ENCODE measurements around the gene CWC15.
A peak's percentile ranks its signal among the peaks of the same experiment; 100 is the strongest.
"Not testable (repeated sequence)": the region's sequence is repeated elsewhere in the genome, so short reads cannot be mapped to it uniquely, and the experiment has no call there.

The CWC15 gene

DNA sequence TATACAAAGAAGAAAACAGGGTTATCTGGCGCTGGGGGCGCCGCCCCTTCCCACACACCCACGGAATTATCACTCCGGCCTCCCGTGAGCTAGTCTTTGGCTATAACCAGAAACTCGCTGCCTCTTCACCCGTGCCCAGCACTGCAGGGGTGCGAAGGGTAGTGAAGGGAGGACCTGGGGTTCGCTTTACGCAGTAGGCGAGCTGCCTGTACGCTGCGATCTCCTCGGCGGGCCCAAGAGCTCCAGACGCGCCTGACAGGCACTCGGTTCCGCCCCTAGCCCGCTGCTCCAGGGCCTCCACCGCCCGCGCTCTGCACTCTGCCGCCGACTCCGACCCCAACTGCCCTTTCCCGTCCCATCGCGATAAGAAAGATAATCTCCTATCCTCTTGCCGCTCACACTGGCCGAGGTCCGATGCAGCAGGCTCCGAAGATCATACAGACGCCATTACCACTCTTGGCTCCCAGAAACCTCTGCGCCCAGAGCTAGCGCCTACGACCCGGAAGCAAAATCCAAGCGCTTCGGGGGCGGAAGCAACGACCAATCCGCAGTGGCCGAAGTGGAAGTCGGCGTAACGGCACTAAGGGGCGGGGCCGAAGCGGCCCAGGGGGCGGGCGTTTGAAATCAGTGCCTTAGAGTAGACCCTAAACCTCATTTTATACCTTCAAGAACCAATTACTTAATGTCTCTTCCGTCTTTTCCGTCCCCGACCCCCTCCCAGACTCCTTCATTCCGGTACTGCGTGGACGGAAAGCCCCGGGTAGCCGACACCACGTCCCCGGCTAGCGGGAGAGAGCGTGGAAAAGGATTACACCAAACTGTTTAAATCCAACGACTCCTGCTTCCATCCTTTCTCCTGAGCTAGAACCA lies at the start of gene CWC15, which contains the start of gene KDM4D:
Gene CWC15, minus strand, starts transcription at position 458 of the 870 bp plus-strand sequence. CDS start 1,371 bp downstream, outside the sequence.
Gene KDM4D, plus strand, starts transcription at position 611 of the 870 bp plus-strand sequence. CDS start 23,664 bp downstream, outside the sequence.
- Histone ChIP-seq H3K27ac (ENCODE audit: low read depth, low read length) (peak within 1 kb of the TSS; percentile 84), H3K4me1 (ENCODE audit: control insufficient read depth, insufficient read depth, low read length) (peaks cover 7% of the 10 kb centered on the region), H3K4me3 (ENCODE audit: low read length) (peak within 1 kb of the TSS; percentile 85), H3K27me3 (ENCODE audit: control insufficient read depth, insufficient read depth, low read length) (no peaks in the 10 kb centered on the region), H3K36me3 (ENCODE audit: control insufficient read depth, insufficient read depth, low read length) (peaks cover 15% of the 10 kb centered on the region), H3K9ac (ENCODE audit: low read length) (peak within 1 kb of the TSS; percentile 84)

DNA sequence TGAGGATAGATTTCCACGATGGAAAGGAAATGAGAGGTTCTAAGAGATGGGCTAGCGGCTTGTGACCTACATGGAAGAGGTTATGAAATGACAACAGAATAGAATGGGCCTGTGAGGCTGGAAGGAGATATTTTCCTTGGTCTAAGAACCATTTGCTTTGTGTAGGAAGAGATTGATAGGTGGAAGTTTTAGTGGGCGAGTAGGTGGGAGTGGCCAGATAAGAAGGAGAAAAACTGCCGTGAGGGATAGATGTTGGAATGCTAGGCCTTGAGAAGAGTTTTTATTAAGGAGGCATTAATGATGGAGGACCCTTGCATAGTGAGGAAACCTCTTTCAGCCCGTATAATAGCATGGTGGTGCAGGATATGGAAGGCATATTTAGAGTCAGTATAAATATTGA lies 48.1 kb upstream of the CWC15 start:
- H3K27ac ChIP-seq (ENCODE audit: low read depth, low read length); H3K27me3 ChIP-seq (ENCODE audit: control insufficient read depth, insufficient read depth, low read length); H3K4me1 ChIP-seq (ENCODE audit: control insufficient read depth, insufficient read depth, low read length); H3K4me3 ChIP-seq (ENCODE audit: low read length); H3K9ac ChIP-seq (ENCODE audit: low read length); H3K36me3 ChIP-seq (ENCODE audit: control insufficient read depth, insufficient read depth, low read length): not testable (repeated sequence)

DNA sequence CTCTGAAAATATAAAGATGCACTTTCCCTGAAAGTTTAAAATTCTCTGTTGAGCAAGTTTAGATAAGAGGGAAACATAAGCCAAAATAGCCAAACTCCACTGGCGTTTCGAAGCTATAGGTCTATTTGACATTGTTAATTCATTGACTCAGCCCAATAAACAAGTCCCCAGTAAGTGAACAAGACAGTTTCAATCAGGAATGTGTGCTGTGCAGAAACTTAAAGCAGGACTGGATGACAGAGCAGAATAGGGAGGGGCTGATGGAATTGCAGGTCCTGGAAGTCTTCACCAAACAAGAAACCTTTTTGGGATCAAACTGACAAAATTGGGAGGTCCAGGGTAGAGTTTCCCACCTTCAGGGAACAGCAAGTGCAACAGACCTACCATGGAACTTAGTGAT lies 42.8 kb upstream of the CWC15 start:
- Histone ChIP-seq H3K4me1 (ENCODE audit: control insufficient read depth, insufficient read depth, low read length) (no peaks in the 10 kb centered on the region), H3K9ac (ENCODE audit: low read length) (no peak overlapping the region), H3K4me3 (ENCODE audit: low read length) (no peak overlapping the region), H3K36me3 (ENCODE audit: control insufficient read depth, insufficient read depth, low read length) (no peaks in the 10 kb centered on the region), H3K27ac (ENCODE audit: low read depth, low read length) (no peak overlapping the region), H3K27me3 (ENCODE audit: control insufficient read depth, insufficient read depth, low read length) (no peaks in the 10 kb centered on the region)

DNA sequence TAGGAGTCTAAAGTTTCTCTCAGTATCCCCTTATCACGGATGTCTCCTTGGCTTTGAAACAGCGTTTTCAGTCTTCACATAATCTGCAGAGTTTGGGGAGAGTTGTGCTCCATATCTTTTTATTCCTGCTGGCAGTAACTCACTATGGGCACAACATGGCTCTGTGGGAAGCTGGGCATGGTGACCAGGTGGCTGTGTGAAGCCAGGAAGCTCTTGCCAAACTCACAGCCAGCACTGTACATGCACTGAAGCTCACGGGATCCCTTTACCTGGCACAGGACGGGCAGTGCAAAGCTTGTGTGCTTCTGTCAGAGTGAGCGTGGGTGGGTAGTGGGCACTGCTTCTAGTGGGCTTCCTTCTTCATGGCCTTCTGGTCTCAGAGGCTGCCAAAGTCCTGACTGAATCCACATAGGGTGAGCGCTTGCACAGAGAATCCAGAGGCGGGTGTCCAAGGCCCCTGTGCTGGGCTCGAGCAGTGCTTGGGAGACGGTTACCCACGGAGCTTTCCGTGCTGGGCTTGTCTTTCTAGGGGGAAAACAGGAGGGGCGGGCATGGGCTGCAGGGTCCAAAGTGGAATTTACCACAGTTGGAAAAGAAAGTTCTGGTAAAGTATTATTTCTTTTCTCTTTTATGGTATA lies 40.9 kb upstream of the CWC15 start:
- Histone ChIP-seq H3K4me3 (ENCODE audit: low read length) (no peak overlapping the region), H3K9ac (ENCODE audit: low read length) (no peak overlapping the region), H3K36me3 (ENCODE audit: control insufficient read depth, insufficient read depth, low read length) (no peaks in the 10 kb centered on the region)

DNA sequence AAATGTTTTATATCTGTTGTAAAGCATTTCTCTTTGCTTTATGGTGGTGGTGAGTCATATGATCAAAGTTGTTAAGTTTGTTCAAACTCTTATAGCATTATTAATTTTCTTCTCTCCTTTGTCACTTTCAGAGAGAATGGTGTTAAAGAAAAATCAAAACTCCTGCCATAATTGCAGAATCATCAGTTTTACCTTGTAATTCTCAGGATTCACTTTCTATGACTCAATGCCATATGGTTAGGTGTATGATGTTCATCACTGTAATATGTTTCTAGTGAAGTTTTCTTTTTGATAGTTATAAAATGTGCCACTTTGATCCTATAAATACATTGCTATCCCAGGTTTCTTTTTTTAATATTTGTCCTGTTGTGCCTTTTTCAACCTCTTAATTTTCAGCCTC lies 38.0 kb upstream of the CWC15 start:
- H3K4me3 ChIP-seq (ENCODE audit: low read length): no peak overlapping the region
- H3K27me3 ChIP-seq (ENCODE audit: control insufficient read depth, insufficient read depth, low read length): no peaks in the 10 kb centered on the region
- H3K9ac ChIP-seq (ENCODE audit: low read length): no peak overlapping the region
- H3K36me3 ChIP-seq (ENCODE audit: control insufficient read depth, insufficient read depth, low read length): no peaks in the 10 kb centered on the region
- H3K27ac ChIP-seq (ENCODE audit: low read depth, low read length): no peak overlapping the region
- no peaks in the 10 kb centered on the region for H3K4me1 ChIP-seq (ENCODE audit: control insufficient read depth, insufficient read depth, low read length)

More for the DNA sequence above, 40.9 kb upstream of the CWC15 start:
- Histone ChIP-seq H3K27ac (ENCODE audit: low read depth, low read length) (no peak overlapping the region), H3K27me3 (ENCODE audit: control insufficient read depth, insufficient read depth, low read length) (no peaks in the 10 kb centered on the region), H3K4me1 (ENCODE audit: control insufficient read depth, insufficient read depth, low read length) (no peaks in the 10 kb centered on the region)

DNA sequence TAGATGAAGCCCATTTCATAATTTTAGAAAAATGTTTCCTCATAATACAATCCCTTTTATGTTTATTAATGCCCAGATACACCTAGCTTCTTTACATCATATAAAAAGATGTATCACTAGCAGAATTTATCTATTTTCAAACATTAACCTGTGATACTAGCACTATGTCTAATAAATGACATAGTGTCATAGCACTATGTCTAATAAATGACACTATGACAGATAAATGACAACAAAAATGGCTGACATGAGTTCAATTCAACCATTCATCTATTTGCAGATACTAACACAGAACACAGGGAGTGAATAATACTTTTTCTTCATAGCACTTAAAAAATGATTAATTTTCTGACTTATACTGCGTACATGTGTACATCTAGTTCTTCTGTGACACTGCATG lies 32.3 kb upstream of the CWC15 start:
- Histone ChIP-seq H3K4me1 (ENCODE audit: control insufficient read depth, insufficient read depth, low read length) (no peaks in the 10 kb centered on the region), H3K27me3 (ENCODE audit: control insufficient read depth, insufficient read depth, low read length) (no peaks in the 10 kb centered on the region), H3K36me3 (ENCODE audit: control insufficient read depth, insufficient read depth, low read length) (no peaks in the 10 kb centered on the region), H3K27ac (ENCODE audit: low read depth, low read length) (no peak overlapping the region), H3K9ac (ENCODE audit: low read length) (no peak overlapping the region), H3K4me3 (ENCODE audit: low read length) (no peak overlapping the region)

DNA sequence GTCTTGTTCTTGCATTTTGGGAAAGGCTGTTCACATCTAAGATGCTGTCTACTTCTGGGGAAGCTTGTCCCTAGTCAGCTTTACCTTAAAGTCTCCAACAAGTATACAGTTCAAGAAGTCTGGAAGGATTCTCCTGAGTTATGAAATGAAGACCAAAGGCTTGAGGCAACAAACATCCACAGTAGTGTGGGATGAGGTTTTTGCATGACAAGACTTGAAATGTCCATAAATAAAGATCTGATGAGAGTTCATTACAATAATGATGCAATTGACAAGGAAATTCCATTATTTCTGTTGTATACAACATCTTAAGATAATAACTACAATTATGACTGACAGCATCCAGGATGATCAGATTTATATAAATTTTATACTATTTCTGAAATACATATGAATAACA lies 30.4 kb upstream of the CWC15 start:
- H3K27ac ChIP-seq (ENCODE audit: low read depth, low read length): no peak overlapping the region
- H3K27me3 ChIP-seq (ENCODE audit: control insufficient read depth, insufficient read depth, low read length): no peaks in the 10 kb centered on the region

DNA sequence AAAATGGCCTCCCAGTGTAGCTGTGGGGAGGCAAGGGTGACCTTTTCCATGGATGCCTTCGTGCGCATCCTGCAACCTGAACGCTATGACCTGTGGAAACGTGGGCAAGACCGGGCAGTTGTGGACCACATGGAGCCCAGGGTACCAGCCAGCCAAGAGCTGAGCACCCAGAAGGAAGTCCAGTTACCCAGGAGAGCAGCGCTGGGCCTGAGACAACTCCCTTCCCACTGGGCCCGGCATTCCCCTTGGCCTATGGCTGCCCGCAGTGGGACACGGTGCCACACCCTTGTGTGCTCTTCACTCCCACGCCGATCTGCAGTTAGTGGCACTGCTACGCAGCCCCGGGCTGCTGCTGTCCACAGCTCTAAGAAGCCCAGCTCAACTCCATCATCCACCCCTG lies 24.9 kb upstream of the CWC15 start:
- no peak overlapping the region for H3K4me3 ChIP-seq (ENCODE audit: low read length)
- H3K4me1 ChIP-seq (ENCODE audit: control insufficient read depth, insufficient read depth, low read length): no peaks in the 10 kb centered on the region
- H3K27ac ChIP-seq (ENCODE audit: low read depth, low read length): no peak overlapping the region
- no peak overlapping the region for H3K9ac ChIP-seq (ENCODE audit: low read length)
- no peaks in the 10 kb centered on the region for H3K27me3 ChIP-seq (ENCODE audit: control insufficient read depth, insufficient read depth, low read length)
- H3K36me3 ChIP-seq (ENCODE audit: control insufficient read depth, insufficient read depth, low read length): no peaks in the 10 kb centered on the region

More for the DNA sequence above, 30.4 kb upstream of the CWC15 start:
- Histone ChIP-seq H3K9ac (ENCODE audit: low read length) (no peak overlapping the region), H3K36me3 (ENCODE audit: control insufficient read depth, insufficient read depth, low read length) (no peaks in the 10 kb centered on the region), H3K4me3 (ENCODE audit: low read length) (no peak overlapping the region), H3K4me1 (ENCODE audit: control insufficient read depth, insufficient read depth, low read length) (no peaks in the 10 kb centered on the region)

DNA sequence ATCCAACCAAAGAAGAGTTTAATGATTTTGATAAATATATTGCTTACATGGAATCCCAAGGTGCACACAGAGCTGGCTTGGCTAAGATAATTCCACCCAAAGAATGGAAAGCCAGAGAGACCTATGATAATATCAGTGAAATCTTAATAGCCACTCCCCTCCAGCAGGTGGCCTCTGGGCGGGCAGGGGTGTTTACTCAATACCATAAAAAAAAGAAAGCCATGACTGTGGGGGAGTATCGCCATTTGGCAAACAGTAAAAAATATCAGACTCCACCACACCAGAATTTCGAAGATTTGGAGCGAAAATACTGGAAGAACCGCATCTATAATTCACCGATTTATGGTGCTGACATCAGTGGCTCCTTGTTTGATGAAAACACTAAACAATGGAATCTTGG lies 24.1 kb upstream of the CWC15 start:
- Histone ChIP-seq H3K27ac (ENCODE audit: low read depth, low read length) (no peak overlapping the region), H3K4me3 (ENCODE audit: low read length) (no peak overlapping the region), H3K9ac (ENCODE audit: low read length) (no peak overlapping the region), H3K27me3 (ENCODE audit: control insufficient read depth, insufficient read depth, low read length) (no peaks in the 10 kb centered on the region), H3K4me1 (ENCODE audit: control insufficient read depth, insufficient read depth, low read length) (no peaks in the 10 kb centered on the region), H3K36me3 (ENCODE audit: control insufficient read depth, insufficient read depth, low read length) (no peaks in the 10 kb centered on the region)

DNA sequence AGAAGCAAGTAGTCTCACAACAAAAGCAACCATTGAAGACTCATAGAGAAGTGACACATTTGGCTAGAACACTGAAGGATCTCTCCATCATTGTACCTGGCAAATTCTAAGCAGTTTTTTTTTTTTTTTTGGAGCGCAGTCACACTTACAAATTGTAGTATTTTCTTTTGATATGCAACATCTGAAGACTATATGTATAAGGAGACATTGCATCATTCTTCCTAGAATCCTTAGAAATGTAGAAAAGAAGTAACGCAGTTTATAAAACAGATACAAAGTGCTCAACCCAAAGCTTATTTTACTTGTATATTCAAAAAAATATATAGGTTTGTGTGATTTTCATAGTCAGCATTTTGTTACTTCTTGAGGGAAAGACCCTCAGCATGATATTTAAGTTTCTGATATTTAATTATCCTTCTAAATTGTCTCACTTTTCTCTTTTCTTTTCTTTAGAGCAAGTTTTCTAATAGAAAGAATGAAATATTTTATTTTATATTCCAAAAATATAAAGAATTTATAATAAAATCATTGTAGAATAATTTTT lies 20.1 kb upstream of the CWC15 start:
- Histone ChIP-seq H3K4me3 (ENCODE audit: low read length) (no peak overlapping the region), H3K9ac (ENCODE audit: low read length) (no peak overlapping the region), H3K27ac (ENCODE audit: low read depth, low read length) (no peak overlapping the region), H3K4me1 (ENCODE audit: control insufficient read depth, insufficient read depth, low read length) (no peaks in the 10 kb centered on the region), H3K36me3 (ENCODE audit: control insufficient read depth, insufficient read depth, low read length) (no peaks in the 10 kb centered on the region), H3K27me3 (ENCODE audit: control insufficient read depth, insufficient read depth, low read length) (no peaks in the 10 kb centered on the region)

DNA sequence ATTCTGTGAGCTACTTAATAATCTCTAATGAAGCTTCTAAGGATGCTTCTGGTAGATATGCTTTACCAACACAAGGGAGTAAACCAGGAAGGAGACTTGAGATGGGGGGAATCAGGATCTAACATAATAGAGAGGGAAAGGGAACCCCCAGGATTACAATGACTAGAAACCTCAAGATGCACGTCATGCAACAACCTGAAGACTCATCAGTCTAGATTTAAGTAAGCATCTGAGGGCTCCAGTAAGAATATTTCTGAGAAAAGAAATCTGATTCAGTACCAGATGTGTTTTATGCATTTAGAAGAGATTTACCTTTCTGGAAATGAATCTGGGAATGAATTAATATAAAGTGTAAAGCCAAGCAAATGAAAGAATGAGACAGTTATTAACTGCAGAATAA lies 15.4 kb upstream of the CWC15 start:
- H3K27me3 ChIP-seq (ENCODE audit: control insufficient read depth, insufficient read depth, low read length): no peaks in the 10 kb centered on the region
- no peak overlapping the region for H3K9ac ChIP-seq (ENCODE audit: low read length)
- H3K4me3 ChIP-seq (ENCODE audit: low read length): no peak overlapping the region
- no peaks in the 10 kb centered on the region for H3K36me3 ChIP-seq (ENCODE audit: control insufficient read depth, insufficient read depth, low read length)
- H3K27ac ChIP-seq (ENCODE audit: low read depth, low read length): no peak overlapping the region
- no peaks in the 10 kb centered on the region for H3K4me1 ChIP-seq (ENCODE audit: control insufficient read depth, insufficient read depth, low read length)

DNA sequence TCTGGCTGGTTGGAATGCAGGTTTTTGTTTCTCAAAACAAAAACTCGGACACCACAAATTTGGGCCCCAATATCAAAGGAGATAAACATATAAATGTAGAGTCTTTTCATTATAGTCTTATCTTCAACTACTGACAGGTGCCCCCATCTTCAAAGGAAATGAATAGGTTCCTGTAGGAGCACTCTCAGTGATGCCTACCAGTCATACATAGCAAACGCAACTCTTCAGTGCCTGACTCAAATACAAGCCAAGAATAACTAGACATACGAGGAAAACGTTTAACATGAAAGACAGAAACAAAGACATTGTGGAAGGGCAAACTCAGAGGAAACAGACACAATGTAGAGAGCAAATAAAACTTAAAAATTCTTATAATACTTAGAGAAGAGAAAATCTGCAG lies 14.0 kb upstream of the CWC15 start:
- H3K9ac ChIP-seq (ENCODE audit: low read length): no peak overlapping the region
- no peaks in the 10 kb centered on the region for H3K4me1 ChIP-seq (ENCODE audit: control insufficient read depth, insufficient read depth, low read length)
- no peaks in the 10 kb centered on the region for H3K27me3 ChIP-seq (ENCODE audit: control insufficient read depth, insufficient read depth, low read length)
- H3K36me3 ChIP-seq (ENCODE audit: control insufficient read depth, insufficient read depth, low read length): no peaks in the 10 kb centered on the region
- no peak overlapping the region for H3K4me3 ChIP-seq (ENCODE audit: low read length)
- no peak overlapping the region for H3K27ac ChIP-seq (ENCODE audit: low read depth, low read length)

All from rectal smooth muscle tissue (tissue), 1 donor.